Bone marrow (tissue), 2 donors: ENCODE data around the gene PTGER2.

Experiments
- DNase-seq, 2 donors: peaks; one replicate each; lab custom pipeline; 2025; lab: John Stamatoyannopoulos, UW

The PTGER2 gene

DNA sequence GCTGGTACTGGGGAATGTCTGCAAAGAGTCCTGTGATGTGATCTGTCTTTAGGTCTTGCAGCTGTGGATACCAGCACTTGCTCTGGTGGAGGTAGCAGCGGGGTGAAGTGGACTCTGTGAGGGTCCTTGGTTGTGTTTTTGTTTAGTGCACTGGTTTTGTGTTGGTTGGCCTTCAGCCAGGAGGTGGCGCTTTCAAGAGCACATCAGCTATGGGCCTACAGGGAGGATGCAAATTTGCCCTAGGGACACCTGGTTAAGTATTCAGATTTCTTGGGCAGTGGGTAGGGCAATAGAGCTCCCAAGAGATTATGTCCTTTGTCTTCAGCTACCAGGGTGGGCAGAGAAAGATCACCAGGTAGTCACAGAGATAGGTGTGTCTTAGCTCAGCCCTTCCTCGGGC, 63.8 kb downstream of the PTGER2 start:
- DNase-seq, result no peak
